Astrocyte of the spinal cord (primary cell): ENCODE measurements around the gene MTHFD2L.

ENCODE experiments used
- DNase-seq: peaks from one replicate; pipeline ENCODE4 v3.0.0; 2011; ENCODE audit warnings: low read depth, low spot score
- H3K4me3 ChIP-seq: 2 replicates; pipeline ENCODE4 v1.5.1; 2011; ENCODE audit warnings: low read depth, mild to moderate bottlenecking, low read length, moderate library complexity
- in situ Hi-C: cut with HindIII; loops from 2 replicates; pipeline ENCODE4 v1.10.0; 2017; ENCODE audit warnings: low sequenced_read_pairs
- TF ChIP-seq, protein P1 (sequence below): IDR thresholded peaks from 2 replicates; pipeline ENCODE4 v1.5.1; 2012; ENCODE audit warnings: low read depth, mild to moderate bottlenecking, low read length, inconsistent platforms

Gene MTHFD2L

DNA sequence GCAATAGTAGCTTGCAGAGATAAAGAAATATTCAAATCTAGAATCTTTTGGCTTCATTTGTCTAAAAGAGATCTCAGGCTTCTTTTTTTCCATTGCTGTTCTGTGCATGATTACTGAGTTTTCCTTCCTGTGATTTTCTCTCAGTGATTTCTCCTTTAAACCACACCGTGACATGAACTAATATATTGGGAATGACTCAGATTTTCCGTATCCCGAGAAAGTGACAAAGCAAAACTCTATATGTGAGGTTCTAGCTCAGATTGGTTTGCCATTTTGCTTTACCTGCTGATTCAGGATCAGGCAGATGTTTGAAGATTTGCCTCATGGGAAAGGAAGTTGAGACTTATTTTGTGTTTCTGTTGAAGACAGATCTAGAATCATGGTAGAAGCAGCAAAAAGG, 59.4 kb downstream of the MTHFD2L start:
- peak; percentile 62 for DNase-seq
- TF ChIP-seq, protein P1, sequence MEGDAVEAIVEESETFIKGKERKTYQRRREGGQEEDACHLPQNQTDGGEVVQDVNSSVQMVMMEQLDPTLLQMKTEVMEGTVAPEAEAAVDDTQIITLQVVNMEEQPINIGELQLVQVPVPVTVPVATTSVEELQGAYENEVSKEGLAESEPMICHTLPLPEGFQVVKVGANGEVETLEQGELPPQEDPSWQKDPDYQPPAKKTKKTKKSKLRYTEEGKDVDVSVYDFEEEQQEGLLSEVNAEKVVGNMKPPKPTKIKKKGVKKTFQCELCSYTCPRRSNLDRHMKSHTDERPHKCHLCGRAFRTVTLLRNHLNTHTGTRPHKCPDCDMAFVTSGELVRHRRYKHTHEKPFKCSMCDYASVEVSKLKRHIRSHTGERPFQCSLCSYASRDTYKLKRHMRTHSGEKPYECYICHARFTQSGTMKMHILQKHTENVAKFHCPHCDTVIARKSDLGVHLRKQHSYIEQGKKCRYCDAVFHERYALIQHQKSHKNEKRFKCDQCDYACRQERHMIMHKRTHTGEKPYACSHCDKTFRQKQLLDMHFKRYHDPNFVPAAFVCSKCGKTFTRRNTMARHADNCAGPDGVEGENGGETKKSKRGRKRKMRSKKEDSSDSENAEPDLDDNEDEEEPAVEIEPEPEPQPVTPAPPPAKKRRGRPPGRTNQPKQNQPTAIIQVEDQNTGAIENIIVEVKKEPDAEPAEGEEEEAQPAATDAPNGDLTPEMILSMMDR = no peak
- H3K4me3 ChIP-seq = no peak overlapping the region
- in situ Hi-C loops = no loop called here

- DNase-seq = peak; percentile 56
- TF ChIP-seq, protein P1 = no peak
- in situ Hi-C loops = no loop called here
- H3K4me3 ChIP-seq = no peak overlapping the region
Observed at GRCh38 chr4:74218201-74218600, 60.3 kb downstream of the MTHFD2L start.

DNA sequence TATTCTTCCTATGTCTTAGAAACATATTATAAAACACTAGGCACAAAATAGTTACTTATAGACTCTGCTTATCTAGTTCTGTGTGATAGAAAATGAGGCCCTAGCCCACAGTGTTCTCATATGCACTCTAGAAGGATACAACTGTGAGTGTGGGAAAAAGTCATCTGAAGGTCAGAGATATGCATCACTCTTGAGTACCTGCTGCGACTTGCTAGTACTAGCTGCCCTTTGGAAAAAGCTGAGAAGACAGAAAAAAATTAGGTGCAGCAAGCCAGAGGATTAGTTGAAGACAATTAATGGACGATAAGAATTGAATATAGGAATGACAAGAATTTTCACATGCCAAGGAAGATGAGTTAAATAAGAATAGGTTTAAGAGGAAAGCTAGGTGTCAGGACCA, 61.3 kb downstream of the MTHFD2L start:
- TF ChIP-seq, protein P1 = no peak
- DNase-seq = no peak
- no peak overlapping the region for H3K4me3 ChIP-seq
- in situ Hi-C loops = no loop called here

- no peak for DNase-seq
- TF ChIP-seq, protein P1 = no peak
- no peak overlapping the region for H3K4me3 ChIP-seq
- in situ Hi-C loops = no loop called here
Observed at GRCh38 chr4:74223098-74223497, 65.2 kb downstream of the MTHFD2L start.

DNA sequence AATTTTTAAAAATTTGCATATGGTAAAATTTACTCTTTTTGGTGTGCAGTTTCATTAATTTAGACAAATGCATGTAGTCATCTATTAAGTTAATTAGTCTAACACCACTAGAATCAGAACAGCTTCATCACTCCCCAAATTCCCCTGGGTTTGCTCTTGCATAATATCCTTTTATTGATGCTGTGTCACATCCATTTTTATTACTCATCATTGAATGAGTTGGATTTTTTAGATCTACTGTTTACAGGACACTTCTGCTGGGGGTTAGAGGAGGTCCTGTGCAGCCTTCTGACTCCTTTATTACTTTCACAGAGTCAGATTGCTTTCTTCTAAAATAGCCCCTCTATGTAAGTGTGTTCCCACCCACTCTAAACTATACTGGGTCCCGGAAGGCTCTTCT, 65.9 kb downstream of the MTHFD2L start:
- TF ChIP-seq, protein P1 = no peak
- DNase-seq = no peak
- in situ Hi-C loops = no loop called here
- H3K4me3 ChIP-seq = no peak overlapping the region

- no peak overlapping the region for H3K4me3 ChIP-seq
- in situ Hi-C loops = no loop called here
- TF ChIP-seq, protein P1 = peak; percentile 88
- peak; percentile 78 for DNase-seq
Observed at GRCh38 chr4:74228691-74229640, 71.0 kb downstream of the MTHFD2L start.
